ENCODE data around the gene HUNK.
"Not testable (repeated sequence)": the region's sequence is repeated elsewhere in the genome, so short reads cannot be mapped to it uniquely, and the experiment has no call there.

Gene HUNK

DNA sequence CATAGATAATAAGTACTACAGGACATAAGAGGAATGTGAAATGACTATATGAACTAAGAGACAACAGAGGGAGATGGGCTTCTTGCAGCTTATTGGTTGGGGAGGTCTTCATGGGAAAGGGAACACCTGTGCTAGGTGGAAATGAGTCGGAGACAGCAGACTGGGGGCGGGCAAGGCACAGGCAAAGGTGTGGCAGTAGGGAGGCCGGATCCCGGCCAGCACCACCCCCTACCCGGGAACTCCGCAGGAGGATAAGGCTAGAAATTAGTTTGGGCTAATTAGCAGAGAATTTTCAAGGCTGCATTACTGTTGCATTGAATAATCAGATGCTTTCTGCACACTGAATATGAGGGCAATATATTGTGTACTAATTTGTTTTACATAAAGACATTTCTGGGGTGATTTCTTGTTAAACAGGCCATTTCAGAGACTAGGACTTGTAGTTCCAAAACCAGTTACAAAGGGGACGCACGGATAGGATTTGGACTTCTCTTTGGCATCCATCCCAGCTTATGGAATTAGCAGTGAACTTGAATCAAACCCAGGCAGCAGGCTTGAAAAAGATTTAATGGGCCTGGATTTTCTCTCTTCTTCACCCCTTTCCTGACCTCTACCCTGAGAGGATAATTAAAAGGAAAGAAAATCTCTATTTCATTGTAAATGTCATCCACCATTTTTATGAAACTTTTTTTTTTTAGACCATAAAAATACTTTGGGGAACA is 2.2 kb upstream of the HUNK start:
- DNase-seq (ENCODE audit: insufficient read length, low spot score) (no peak), FAIRE-seq (no peak)
- no peak for TF ChIP-seq CTCF (IDR thresholded peaks at IDR 0.05; ENCODE audit: insufficient read depth, missing control alignments)

GRCh38 chr21:31871371-31871770 is 1.4 kb upstream of the HUNK start:
- not testable (repeated sequence) for DNase-seq (ENCODE audit: insufficient read length, low spot score); FAIRE-seq

GRCh38 chr21:31872072-31872451 is 758 bp upstream of the HUNK start:
- no peak for FAIRE-seq
- DNase-seq (ENCODE audit: insufficient read length, low spot score) = no peak
- no peak for TF ChIP-seq CTCF (IDR thresholded peaks at IDR 0.05; ENCODE audit: insufficient read depth, missing control alignments)

GRCh38 chr21:31873275-31873695 is 465 bp downstream of the HUNK start:
- FAIRE-seq = no peak
- no peak for TF ChIP-seq CTCF (IDR thresholded peaks at IDR 0.05; ENCODE audit: insufficient read depth, missing control alignments)

DNA sequence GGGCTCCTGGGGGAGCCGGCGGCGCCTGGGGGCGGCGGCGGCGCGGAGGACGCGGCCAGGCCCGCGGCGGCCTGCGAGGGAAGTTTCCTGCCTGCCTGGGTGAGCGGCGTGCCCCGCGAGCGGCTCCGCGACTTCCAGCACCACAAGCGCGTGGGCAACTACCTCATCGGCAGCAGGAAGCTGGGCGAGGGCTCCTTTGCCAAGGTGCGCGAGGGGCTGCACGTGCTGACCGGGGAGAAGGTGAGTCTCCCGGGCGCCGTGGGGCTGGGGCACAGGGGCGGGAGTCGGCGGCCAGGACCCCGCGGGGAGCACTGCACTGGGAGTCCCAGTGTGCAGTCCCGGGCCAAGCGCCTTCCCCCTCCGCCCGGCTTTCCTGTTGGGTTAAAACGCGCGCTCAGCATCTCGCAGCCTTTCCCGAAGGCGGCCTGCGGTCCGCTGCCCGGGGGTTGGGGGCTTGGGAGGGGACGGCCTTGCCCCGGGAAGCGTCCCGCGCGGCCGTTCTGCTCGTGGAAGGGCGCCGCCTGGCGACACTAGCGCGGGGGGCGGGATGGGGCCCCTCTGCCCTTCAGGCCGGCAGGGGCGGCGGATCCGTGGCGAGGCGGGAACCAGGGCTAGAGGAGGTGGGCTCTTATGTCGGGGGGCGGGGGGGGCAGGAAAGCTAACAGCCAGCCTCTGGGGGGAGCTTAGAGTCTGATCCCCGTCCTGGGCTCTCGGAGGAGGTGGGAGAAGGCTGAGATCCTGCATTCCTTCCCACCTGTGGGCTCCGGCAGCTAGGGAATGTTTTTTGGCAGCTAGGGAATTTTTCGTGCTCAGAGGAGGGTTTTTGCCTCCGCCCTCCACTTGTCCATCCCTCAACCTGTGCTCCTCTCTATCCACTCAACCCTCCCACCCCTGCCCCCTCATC is 1.1 kb downstream of the HUNK start:
- FAIRE-seq (no peak), DNase-seq (ENCODE audit: insufficient read length, low spot score) (peak; percentile 63)
- peak; percentile 50 for TF ChIP-seq CTCF (IDR thresholded peaks at IDR 0.05; ENCODE audit: insufficient read depth, missing control alignments)

More at GRCh38 chr21:31873275-31873695, 465 bp downstream of the HUNK start:
- peak; percentile 37 for DNase-seq (ENCODE audit: insufficient read length, low spot score)

DNA sequence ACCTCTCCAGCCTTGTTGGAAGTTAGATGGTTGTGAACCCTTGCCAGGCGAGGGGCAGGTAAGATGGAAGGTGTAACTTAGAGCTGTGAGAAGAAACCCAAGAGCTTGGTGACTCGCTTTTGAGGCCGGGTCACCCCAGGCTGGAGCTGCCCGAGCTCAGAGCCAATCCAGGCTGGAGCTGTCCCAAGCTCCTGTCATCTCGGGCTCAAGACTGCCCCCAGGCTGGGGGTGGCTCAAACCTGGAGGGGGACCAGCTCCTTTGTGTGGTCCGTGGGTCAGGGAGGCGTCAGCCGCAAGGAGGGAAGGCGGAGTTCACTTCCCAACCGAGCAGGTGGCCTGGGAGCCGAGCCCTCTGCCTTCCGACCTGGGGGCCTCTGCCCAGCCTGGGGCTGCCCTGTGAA is 2.0 kb downstream of the HUNK start:
- TF ChIP-seq CTCF (IDR thresholded peaks at IDR 0.05; ENCODE audit: insufficient read depth, missing control alignments) = no peak
- no peak for FAIRE-seq
- DNase-seq (ENCODE audit: insufficient read length, low spot score) = no peak

GRCh38 chr21:31875496-31876015 is 2.7 kb downstream of the HUNK start:
- no peak for DNase-seq (ENCODE audit: insufficient read length, low spot score)

More at GRCh38 chr21:31875496-31876015, 2.7 kb downstream of the HUNK start:
- FAIRE-seq = no peak
- TF ChIP-seq CTCF (IDR thresholded peaks at IDR 0.05; ENCODE audit: insufficient read depth, missing control alignments) = no peak

Data from D721Med (cell line).